ENCODE measurements around the gene NAA80. TPM values are rescaled to one million over a fixed set of nuclear protein-coding genes. Genes with fewer than 3 reads are reported as not detected.

Gene NAA80
- polyA plus RNA-seq, 1 donor from 2014 or later, result 4.6 TPM

- Histone ChIP-seq H3K9ac (ENCODE audit: low read length) (peak overlapping the region; percentile 96), H2AFZ (ENCODE audit: low read depth, low read length) (peak overlapping the region; percentile 84), H3K9me3 (ENCODE audit: low read length) (no peaks in the 10 kb centered on the region), H3K27ac (ENCODE audit: low read length) (peak overlapping the region; percentile 95), H3K9me2 (ENCODE audit: insufficient read depth, low read length) (no peaks in the 10 kb centered on the region), H3K36me3 (ENCODE audit: insufficient read depth, low read length) (no peaks in the 10 kb centered on the region), H3K79me2 (replicated peaks; ENCODE audit: insufficient read depth, low read length) (peaks cover 24% of the 10 kb centered on the region), H3F3A (ENCODE audit: insufficient read depth, low read length, poor library complexity, severe bottlenecking) (no peaks in the 10 kb centered on the region), H3K27me3 (ENCODE audit: insufficient read depth, low read depth, low read length) (peaks cover 27% of the 10 kb centered on the region), H3K4me2 (ENCODE audit: low read length) (peak overlapping the region; percentile 100), H4K20me1 (ENCODE audit: insufficient read depth) (no peaks in the 10 kb centered on the region), H3K4me3 (ENCODE audit: low read length) (peak overlapping the region; percentile 95)
- TF ChIP-seq POLR2AphosphoS5 (IDR thresholded peaks at IDR 0.05) (peak; percentile 87), MXI1 (conservative IDR thresholded peaks at IDR 0.05; ENCODE audit: poor library complexity, severe bottlenecking) (peak; percentile 98), RAD21 (conservative IDR thresholded peaks at IDR 0.05) (peak; percentile 16), REST (IDR thresholded peaks at IDR 0.05; ENCODE audit: borderline replicate concordance) (peak; percentile 19), TAF1 (IDR thresholded peaks at IDR 0.05; ENCODE audit: low read depth) (peak; percentile 87), EP300 (conservative IDR thresholded peaks at IDR 0.05; ENCODE audit: poor library complexity, severe bottlenecking) (no peak)
Measured at GRCh38 chr3:50337175-50337861, 38.1 kb upstream of the NAA80 start.

GRCh38 chr3:50336452-50337174 is 37.4 kb upstream of the NAA80 start:
- TF ChIP-seq REST (IDR thresholded peaks at IDR 0.05; ENCODE audit: borderline replicate concordance) (peak; percentile 18), POLR2AphosphoS5 (IDR thresholded peaks at IDR 0.05) (no peak), EZH2 (IDR thresholded peaks at IDR 0.05; ENCODE audit: borderline replicate concordance, insufficient read depth, low read length, poor library complexity, severe bottlenecking) (no peak), CTCF (IDR thresholded peaks at IDR 0.05; ENCODE audit: poor library complexity, severe bottlenecking) (no peak), EP300 (conservative IDR thresholded peaks at IDR 0.05; ENCODE audit: poor library complexity, severe bottlenecking) (no peak), MXI1 (conservative IDR thresholded peaks at IDR 0.05; ENCODE audit: poor library complexity, severe bottlenecking) (no peak), TAF1 (IDR thresholded peaks at IDR 0.05; ENCODE audit: low read depth) (no peak), RAD21 (conservative IDR thresholded peaks at IDR 0.05) (no peak), SMC3 (conservative IDR thresholded peaks at IDR 0.05; ENCODE audit: poor library complexity) (peak; percentile 28)
- peaks cover 24% of the 10 kb centered on the region for H3K79me2 ChIP-seq (replicated peaks; ENCODE audit: insufficient read depth, low read length)
- no peaks in the 10 kb centered on the region for H3K9me3 ChIP-seq (ENCODE audit: low read length)
- H3K4me2 ChIP-seq (ENCODE audit: low read length), result peak overlapping the region; percentile 100
- H3K9me2 ChIP-seq (ENCODE audit: insufficient read depth, low read length), result no peaks in the 10 kb centered on the region
- peak overlapping the region; percentile 69 for H2AFZ ChIP-seq (ENCODE audit: low read depth, low read length)
- peaks cover 21% of the 10 kb centered on the region for H3K27me3 ChIP-seq (ENCODE audit: insufficient read depth, low read depth, low read length)
- peak overlapping the region; percentile 95 for H3K4me3 ChIP-seq (ENCODE audit: low read length)
- peak overlapping the region; percentile 95 for H3K27ac ChIP-seq (ENCODE audit: low read length)
- H3K36me3 ChIP-seq (ENCODE audit: insufficient read depth, low read length), result no peaks in the 10 kb centered on the region
- no peaks in the 10 kb centered on the region for H4K20me1 ChIP-seq (ENCODE audit: insufficient read depth)
- peak overlapping the region; percentile 96 for H3K9ac ChIP-seq (ENCODE audit: low read length)
- no peaks in the 10 kb centered on the region for H3F3A ChIP-seq (ENCODE audit: insufficient read depth, low read length, poor library complexity, severe bottlenecking)

Data from neural cell (in vitro differentiated cells).